ENCODE measurements around the gene CLEC4A. TPM values are rescaled to one million over a fixed set of nuclear protein-coding genes. Genes with fewer than 3 reads are reported as not detected.
A peak's percentile ranks its signal among the peaks of the same experiment; 100 is the strongest.

CLEC4A gene
- polyA plus RNA-seq, 2 of the 4 experiments (the other 2 are of a cell fraction), result 0.27 TPM; not detected in 1

DNA sequence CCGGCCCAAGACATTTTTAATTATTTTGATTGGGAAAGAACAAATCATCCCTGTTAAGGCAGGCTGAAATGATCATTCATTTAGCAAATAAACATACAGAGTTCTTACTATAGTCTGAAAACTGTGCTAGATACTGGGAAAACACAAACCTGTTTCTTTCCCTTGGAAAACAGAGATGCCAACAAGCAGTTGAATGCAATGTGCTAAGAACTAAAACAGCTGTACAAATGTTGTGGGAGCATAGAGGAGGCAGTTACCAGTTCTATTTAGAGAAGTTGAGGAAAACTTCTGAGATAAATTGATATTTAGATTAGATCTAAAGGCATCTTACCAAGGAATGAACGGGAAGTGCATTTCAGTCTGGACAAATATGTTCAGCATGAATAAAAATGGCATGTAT, 44.5 kb upstream of the CLEC4A start:
- Histone ChIP-seq H3K4me2 (no peak overlapping the region), H3K4me3 (no peak overlapping the region), H3K27ac (no peak overlapping the region), H3K9me3 (no peaks in the 10 kb centered on the region), H3K4me1 (peaks cover 29% of the 10 kb centered on the region)
- no peak for FAIRE-seq
- POLR2A ChIA-PET, result no interaction called here
- ATAC-seq, result no peak
- CTCF ChIA-PET, result interaction anchor here (0.5 to 7.6 kb wide), 15 partner anchors 9 to 402 kb away, joined by 3 to 70 read pairs (median 4); partner anchors contain the start of gene FOXJ2
- WGBS (ENCODE audit: missing lambda C conversion rate), result 79% methylated on average over 2 of the region's 2 CpGs
- no peak for DNase-seq (ENCODE audit: low read depth in 1 of 2, low spot score in 1 of 2)
- no peak for TF ChIP-seq HOXA7 (CRISPR knock-in tag; IDR thresholded peaks at IDR 0.05)

DNA sequence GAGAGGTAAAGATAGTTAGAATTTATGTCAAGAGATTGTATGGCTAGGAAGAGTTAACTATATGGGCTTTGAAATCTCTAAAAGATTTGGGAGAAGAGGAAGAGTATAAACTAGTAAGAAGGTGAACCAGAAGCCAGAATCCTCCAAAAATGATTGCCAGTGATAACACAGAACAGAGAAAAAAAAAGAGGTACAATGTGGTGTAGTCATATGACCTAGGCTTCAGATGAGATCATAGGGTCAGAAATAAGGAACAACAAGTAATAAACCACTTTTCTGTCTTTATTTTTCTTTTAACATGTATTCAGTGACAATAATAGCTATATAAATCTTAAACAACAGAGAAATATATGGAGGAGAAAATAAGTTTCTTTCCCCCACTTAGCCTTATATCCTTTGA, 43.3 kb upstream of the CLEC4A start:
- ChIA-PET CTCF (interaction anchor here (4.3 to 7.6 kb wide), 2 partner anchors 35 to 40 kb away, joined by 17 to 70 read pairs; no protein-coding TSS in a partner anchor), POLR2A (no interaction called here)
- Histone ChIP-seq H3K27ac (no peak overlapping the region), H3K4me1 (peaks cover 29% of the 10 kb centered on the region), H3K4me3 (no peak overlapping the region), H3K4me2 (no peak overlapping the region), H3K9me3 (no peaks in the 10 kb centered on the region)
- DNase-seq (ENCODE audit: low read depth in 1 of 2, low spot score in 1 of 2) (no peak), FAIRE-seq (no peak), ATAC-seq (no peak)
- no peak for TF ChIP-seq CEBPB (IDR thresholded peaks at IDR 0.05)
- no peak for TF ChIP-seq EHMT2 (IDR thresholded peaks at IDR 0.05; ENCODE audit: low read depth)
- TF ChIP-seq POLR2A (IDR thresholded peaks at IDR 0.05; ENCODE audit: low read length), result no peak
- TF ChIP-seq HOXB13 (CRISPR knock-in tag; IDR thresholded peaks at IDR 0.05; ENCODE audit: low read depth), result no peak
- TF ChIP-seq FOSL2 (IDR thresholded peaks at IDR 0.05), result no peak
- TF ChIP-seq FOSL2 (CRISPR knock-in tag; IDR thresholded peaks at IDR 0.05), result no peak
- TF ChIP-seq, protein P1, sequence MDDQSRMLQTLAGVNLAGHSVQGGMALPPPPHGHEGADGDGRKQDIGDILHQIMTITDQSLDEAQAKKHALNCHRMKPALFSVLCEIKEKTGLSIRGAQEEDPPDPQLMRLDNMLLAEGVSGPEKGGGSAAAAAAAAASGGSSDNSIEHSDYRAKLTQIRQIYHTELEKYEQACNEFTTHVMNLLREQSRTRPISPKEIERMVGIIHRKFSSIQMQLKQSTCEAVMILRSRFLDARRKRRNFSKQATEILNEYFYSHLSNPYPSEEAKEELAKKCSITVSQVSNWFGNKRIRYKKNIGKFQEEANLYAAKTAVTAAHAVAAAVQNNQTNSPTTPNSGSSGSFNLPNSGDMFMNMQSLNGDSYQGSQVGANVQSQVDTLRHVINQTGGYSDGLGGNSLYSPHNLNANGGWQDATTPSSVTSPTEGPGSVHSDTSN (IDR thresholded peaks at IDR 0.05), result no peak
- TF ChIP-seq, protein P2, sequence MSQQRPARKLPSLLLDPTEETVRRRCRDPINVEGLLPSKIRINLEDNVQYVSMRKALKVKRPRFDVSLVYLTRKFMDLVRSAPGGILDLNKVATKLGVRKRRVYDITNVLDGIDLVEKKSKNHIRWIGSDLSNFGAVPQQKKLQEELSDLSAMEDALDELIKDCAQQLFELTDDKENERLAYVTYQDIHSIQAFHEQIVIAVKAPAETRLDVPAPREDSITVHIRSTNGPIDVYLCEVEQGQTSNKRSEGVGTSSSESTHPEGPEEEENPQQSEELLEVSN (IDR thresholded peaks at IDR 0.05; ENCODE audit: borderline replicate concordance, low read depth), result no peak
- no peak for TF ChIP-seq NPAS2 (CRISPR knock-in tag; IDR thresholded peaks at IDR 0.05; ENCODE audit: borderline replicate concordance)
- TF ChIP-seq HDAC2 (IDR thresholded peaks at IDR 0.05), result no peak
- TF ChIP-seq HOXB5 (CRISPR knock-in tag; IDR thresholded peaks at IDR 0.05), result no peak
- TF ChIP-seq ZNF302 (CRISPR knock-in tag; IDR thresholded peaks at IDR 0.05), result no peak
- TF ChIP-seq FOSB (CRISPR knock-in tag; IDR thresholded peaks at IDR 0.05), result no peak
- no peak for TF ChIP-seq MAFK (IDR thresholded peaks at IDR 0.05; ENCODE audit: partially characterized antibody)
- no peak for TF ChIP-seq CBX8 (IDR thresholded peaks at IDR 0.05)
- TF ChIP-seq KDM1A (IDR thresholded peaks at IDR 0.05; ENCODE audit: low read depth), result no peak
- TF ChIP-seq, protein P3, sequence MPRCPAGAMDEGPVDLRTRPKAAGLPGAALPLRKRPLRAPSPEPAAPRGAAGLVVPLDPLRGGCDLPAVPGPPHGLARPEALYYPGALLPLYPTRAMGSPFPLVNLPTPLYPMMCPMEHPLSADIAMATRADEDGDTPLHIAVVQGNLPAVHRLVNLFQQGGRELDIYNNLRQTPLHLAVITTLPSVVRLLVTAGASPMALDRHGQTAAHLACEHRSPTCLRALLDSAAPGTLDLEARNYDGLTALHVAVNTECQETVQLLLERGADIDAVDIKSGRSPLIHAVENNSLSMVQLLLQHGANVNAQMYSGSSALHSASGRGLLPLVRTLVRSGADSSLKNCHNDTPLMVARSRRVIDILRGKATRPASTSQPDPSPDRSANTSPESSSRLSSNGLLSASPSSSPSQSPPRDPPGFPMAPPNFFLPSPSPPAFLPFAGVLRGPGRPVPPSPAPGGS (IDR thresholded peaks at IDR 0.05), result no peak

DNA sequence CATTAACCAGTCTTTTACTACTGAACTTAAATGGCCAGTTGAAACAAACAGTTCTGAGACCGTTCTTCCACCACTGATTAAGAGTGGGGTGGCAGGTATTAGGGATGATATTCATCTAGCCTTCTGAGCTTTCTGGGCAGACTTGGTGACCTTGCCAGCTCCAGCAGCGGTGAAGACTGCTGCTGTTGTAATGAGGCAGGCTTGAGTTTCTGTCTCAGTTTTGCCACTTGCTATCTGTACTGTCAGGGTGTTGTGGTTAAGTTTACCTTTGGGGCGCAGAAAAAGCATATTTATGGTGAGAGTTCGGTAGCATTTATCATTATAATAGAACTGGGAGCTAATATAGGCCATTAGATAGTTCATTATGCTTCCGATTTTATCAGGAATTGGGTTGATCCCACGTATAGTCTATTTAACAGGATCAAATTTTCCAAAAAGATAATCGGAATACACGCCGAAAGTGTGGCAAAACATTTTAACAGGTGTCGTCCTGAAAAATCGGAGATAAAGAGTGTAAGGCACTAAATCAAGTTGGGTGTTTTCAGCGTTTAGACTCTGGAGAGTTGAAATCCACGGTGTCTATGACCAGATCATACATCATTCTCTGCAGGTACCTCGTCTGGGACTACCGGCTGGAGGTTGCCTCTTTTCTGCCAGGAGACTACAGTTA, 42.0 kb upstream of the CLEC4A start:
- peak overlapping the region; percentile 90 to 91 for H3K27ac ChIP-seq
- no peaks in the 10 kb centered on the region for H3K9me3 ChIP-seq
- H3K4me1 ChIP-seq, result peaks cover 26% of the 10 kb centered on the region
- peak in 1 of 2 experiments; percentile 6 for DNase-seq (ENCODE audit: low read depth in 1 of 2, low spot score in 1 of 2)
- peak overlapping the region; percentile 77 for H3K4me2 ChIP-seq
- WGBS (ENCODE audit: missing lambda C conversion rate), result 9% methylated on average over 15 of the region's 15 CpGs
- POLR2A ChIA-PET, result interaction anchor here (0.5 kb wide), 1 partner anchor 55 kb away, joined by 5 read pairs; no protein-coding TSS in a partner anchor
- ATAC-seq, result no peak
- H3K4me3 ChIP-seq, result peak overlapping the region; percentile 70
- TF ChIP-seq ZFP36 (IDR thresholded peaks at IDR 0.05; ENCODE audit: borderline replicate concordance, partially characterized antibody) (no peak), RARB (CRISPR knock-in tag; IDR thresholded peaks at IDR 0.05) (no peak), ESRRA (IDR thresholded peaks at IDR 0.05; ENCODE audit: borderline replicate concordance, low read length) (no peak), MYC (IDR thresholded peaks at IDR 0.05; ENCODE audit: borderline replicate concordance, low read length) (no peak), POLR2AphosphoS2 (conservative IDR thresholded peaks at IDR 0.05; ENCODE audit: low read length) (no peak), KDM1A (IDR thresholded peaks at IDR 0.05; ENCODE audit: low read depth) (no peak), CHD2 (IDR thresholded peaks at IDR 0.05; ENCODE audit: low read length, partially characterized antibody) (no peak), EHF (CRISPR knock-in tag; IDR thresholded peaks at IDR 0.05) (no peak), MAFK (IDR thresholded peaks at IDR 0.05; ENCODE audit: partially characterized antibody) (no peak), SREBF2 (IDR thresholded peaks at IDR 0.05) (no peak), KDM5A (IDR thresholded peaks at IDR 0.05) (no peak), EHMT2 (IDR thresholded peaks at IDR 0.05; ENCODE audit: low read depth) (no peak), GATA3 (IDR thresholded peaks at IDR 0.05; ENCODE audit: borderline replicate concordance) (no peak)
- TF ChIP-seq, protein P4, sequence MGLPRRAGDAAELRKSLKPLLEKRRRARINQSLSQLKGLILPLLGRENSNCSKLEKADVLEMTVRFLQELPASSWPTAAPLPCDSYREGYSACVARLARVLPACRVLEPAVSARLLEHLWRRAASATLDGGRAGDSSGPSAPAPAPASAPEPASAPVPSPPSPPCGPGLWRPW (IDR thresholded peaks at IDR 0.05), result no peak
- CTCF ChIA-PET, result interaction anchor here (0.8 to 1.4 kb wide), 2 partner anchors 17 to 35 kb away, joined by 4 to 6 read pairs; no protein-coding TSS in a partner anchor
- FAIRE-seq, result no peak

Data from A549 (cell line).